ENCODE data around the gene FAM120A. TPM values are rescaled to one million over a fixed set of nuclear protein-coding genes. Genes with fewer than 3 reads are reported as not detected.

The FAM120A gene
- total and polyA plus RNA-seq, 9 of the 15 experiments (the other 6 are each of a cell fraction or from before 2014, with no cell fraction given) = 8.7 to 71.0 (median 42.2) TPM

DNA sequence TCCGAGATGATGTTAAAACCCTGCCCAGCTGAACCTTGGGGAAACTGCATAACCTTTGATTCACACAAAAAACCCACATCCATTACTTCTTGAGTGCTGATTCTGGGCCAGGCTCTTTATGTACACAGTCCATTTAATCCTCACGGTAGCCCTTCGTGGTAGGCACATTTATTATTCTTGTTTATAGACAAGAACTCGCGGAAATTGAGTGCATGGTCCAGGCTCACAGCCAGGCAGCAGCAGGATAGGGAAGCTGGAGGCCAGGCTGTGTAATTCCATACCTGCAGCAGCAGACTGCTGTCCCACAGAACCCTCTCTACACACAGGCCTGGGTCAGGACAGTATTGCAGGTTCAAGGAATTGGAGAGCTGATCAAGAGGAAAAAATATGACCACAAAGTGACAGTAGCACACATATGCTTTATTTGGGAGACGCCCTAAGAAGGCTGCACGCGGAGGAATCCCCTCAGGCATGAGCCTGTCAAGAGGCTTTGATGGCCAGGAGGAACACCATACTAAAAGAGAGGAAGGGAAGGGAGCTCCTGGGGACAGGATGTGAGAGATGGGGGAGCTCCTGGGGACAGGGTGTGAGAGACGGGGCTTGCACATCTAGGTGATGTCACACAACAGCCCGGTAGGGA lies 28.4 kb upstream of the FAM120A start:
- Histone ChIP-seq H3K9me1 (ENCODE audit: control insufficient read depth, insufficient read depth, low read length) (no peaks in the 10 kb centered on the region), H4K20me1 (replicated peaks; ENCODE audit: control insufficient read depth, insufficient read depth, low read length) (no peaks in the 10 kb centered on the region), H3K4me1 (replicated peaks in 1 of 2; ENCODE audit: control insufficient read depth in 2 of 2, insufficient read depth in 2 of 2, low read length in 2 of 2) (no peaks in the 10 kb centered on the region), H3K4me2 (ENCODE audit: insufficient read depth, low read length) (no peak overlapping the region), H3K27me3 (ENCODE audit: control insufficient read depth in 2 of 2, insufficient read depth in 2 of 2, low read length in 2 of 2) (peaks cover 8 to 27% of the 10 kb centered on the region in 2 experiments; a peak in 3 of 5 replicates), H3K36me3 (ENCODE audit: control insufficient read depth, insufficient read depth, low read length) (no peaks in the 10 kb centered on the region), H3K79me2 (ENCODE audit: control insufficient read depth, insufficient read depth, low read length) (no peaks in the 10 kb centered on the region), H3K9me3 (replicated peaks; ENCODE audit: control insufficient read depth, insufficient read depth, low read depth, low read length) (0 out of 2 replicates have a peak, but pooled peaks cover 7% of the 10 kb centered on the region), H2AFZ (ENCODE audit: low read depth, low read length) (no peak overlapping the region), H3K4me3 (no peak overlapping the region), H3K9ac (ENCODE audit: insufficient read depth in 1 of 2, low read depth in 2 of 2, low read length in 2 of 2) (no peak overlapping the region), H3K27ac (ENCODE audit: extremely low read depth, low read depth, low read length) (no peak overlapping the region)
- in situ Hi-C loops (cut with MboI) (no loop called here), intact Hi-C loops (cut with micrococcal nuclease) (no loop called here)
- DNase-seq (ENCODE audit: extremely low read depth in 1 of 4, low spot score in 3 of 4) (no peak), FAIRE-seq (no peak), ATAC-seq (no peak)
- ChIA-PET POLR2A (no interaction called here), CTCF (ENCODE audit: low intra/inter-chr PET ratio) (no interaction called here)
- WGBS (ENCODE audit: insufficient coverage, low coverage, missing lambda C conversion rate) = under 1% methylated on average over 10 of the region's 10 CpGs
- TF ChIP-seq C11orf30 (IDR thresholded peaks at IDR 0.05; ENCODE audit: low read depth) (no peak), NFIC (IDR thresholded peaks at IDR 0.05) (no peak), MAFG (tag; conservative IDR thresholded peaks at IDR 0.05) (no peak)
- no TSS peak for BruUV-seq (replicated peaks)

DNA sequence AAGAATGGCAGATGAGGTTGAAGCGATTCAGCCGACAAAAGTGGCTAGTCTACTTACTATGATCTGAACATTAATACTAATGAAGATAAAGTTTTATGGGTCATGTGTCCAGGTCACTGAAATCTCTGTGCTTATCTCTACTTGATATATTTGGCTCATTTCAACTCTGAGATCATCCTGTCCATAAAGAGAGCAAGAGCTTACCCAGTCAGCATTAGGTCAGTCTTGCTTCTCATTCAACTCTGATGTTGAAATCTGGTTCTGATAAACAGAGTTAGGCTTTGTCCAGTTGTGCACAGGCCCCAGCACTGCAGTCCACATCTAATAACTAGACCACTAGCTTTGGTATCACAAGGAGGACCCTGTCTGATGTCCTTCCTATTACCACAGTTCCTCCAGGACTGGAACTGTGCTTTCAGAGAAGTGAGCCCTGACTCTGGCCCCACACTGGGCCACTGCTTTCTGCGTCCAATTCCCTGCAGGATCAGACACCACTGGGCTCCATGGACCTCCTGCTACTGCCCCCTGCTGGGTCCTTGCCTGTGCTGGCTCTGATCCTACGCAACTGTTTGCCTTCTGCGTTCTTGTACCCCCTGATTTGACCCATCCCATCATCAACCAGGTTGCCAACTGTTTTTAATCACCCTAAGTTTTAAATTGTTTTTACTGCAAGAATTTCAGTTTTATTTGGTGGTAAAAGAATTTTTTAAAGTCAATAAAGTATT lies 23.7 kb upstream of the FAM120A start:
- BruUV-seq (replicated peaks) = no TSS peak
- H3K9ac ChIP-seq (ENCODE audit: insufficient read depth in 1 of 2, low read depth in 2 of 2, low read length in 2 of 2) = no peak overlapping the region
- 16% methylated on average over 5 of the region's 5 CpGs for WGBS (ENCODE audit: insufficient coverage, low coverage, missing lambda C conversion rate)
- FAIRE-seq (no peak), DNase-seq (ENCODE audit: extremely low read depth in 1 of 4, low spot score in 3 of 4) (peak in 3 of 4 experiments; percentile 21 to 32 (median 22)), ATAC-seq (peak; percentile 83)
- intact Hi-C loops (cut with micrococcal nuclease) = no loop called here
- CTCF ChIA-PET (ENCODE audit: low intra/inter-chr PET ratio) = no interaction called here
- POLR2A ChIA-PET = no interaction called here
- no peaks in the 10 kb centered on the region for H4K20me1 ChIP-seq (replicated peaks; ENCODE audit: control insufficient read depth, insufficient read depth, low read length)
- H3K9me3 ChIP-seq (replicated peaks; ENCODE audit: control insufficient read depth, insufficient read depth, low read depth, low read length) = no peaks in the 10 kb centered on the region
- H3K4me2 ChIP-seq (ENCODE audit: insufficient read depth, low read length) = no peak overlapping the region
- H3K4me3 ChIP-seq = no peak overlapping the region
- H3K36me3 ChIP-seq (ENCODE audit: control insufficient read depth, insufficient read depth, low read length) = no peaks in the 10 kb centered on the region
- H3K4me1 ChIP-seq (replicated peaks in 1 of 2; ENCODE audit: control insufficient read depth in 2 of 2, insufficient read depth in 2 of 2, low read length in 2 of 2) = peaks cover 0 to 8% of the 10 kb centered on the region in 2 experiments; a peak in 1 of 5 replicates
- H3K27ac ChIP-seq (ENCODE audit: extremely low read depth, low read depth, low read length) = no peak overlapping the region
- H3K79me2 ChIP-seq (ENCODE audit: control insufficient read depth, insufficient read depth, low read length) = no peaks in the 10 kb centered on the region
- H3K27me3 ChIP-seq (ENCODE audit: control insufficient read depth in 2 of 2, insufficient read depth in 2 of 2, low read length in 2 of 2) = peaks cover 6 to 15% of the 10 kb centered on the region in 2 experiments; a peak in 3 of 5 replicates
- H2AFZ ChIP-seq (ENCODE audit: low read depth, low read length) = no peak overlapping the region
- in situ Hi-C loops (cut with MboI) = no loop called here
- no peaks in the 10 kb centered on the region for H3K9me1 ChIP-seq (ENCODE audit: control insufficient read depth, insufficient read depth, low read length)
- TF ChIP-seq, protein P1, sequence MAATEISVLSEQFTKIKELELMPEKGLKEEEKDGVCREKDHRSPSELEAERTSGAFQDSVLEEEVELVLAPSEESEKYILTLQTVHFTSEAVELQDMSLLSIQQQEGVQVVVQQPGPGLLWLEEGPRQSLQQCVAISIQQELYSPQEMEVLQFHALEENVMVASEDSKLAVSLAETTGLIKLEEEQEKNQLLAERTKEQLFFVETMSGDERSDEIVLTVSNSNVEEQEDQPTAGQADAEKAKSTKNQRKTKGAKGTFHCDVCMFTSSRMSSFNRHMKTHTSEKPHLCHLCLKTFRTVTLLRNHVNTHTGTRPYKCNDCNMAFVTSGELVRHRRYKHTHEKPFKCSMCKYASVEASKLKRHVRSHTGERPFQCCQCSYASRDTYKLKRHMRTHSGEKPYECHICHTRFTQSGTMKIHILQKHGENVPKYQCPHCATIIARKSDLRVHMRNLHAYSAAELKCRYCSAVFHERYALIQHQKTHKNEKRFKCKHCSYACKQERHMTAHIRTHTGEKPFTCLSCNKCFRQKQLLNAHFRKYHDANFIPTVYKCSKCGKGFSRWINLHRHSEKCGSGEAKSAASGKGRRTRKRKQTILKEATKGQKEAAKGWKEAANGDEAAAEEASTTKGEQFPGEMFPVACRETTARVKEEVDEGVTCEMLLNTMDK (IDR thresholded peaks at IDR 0.05; ENCODE audit: borderline replicate concordance, insufficient read depth, low read depth, low read length, poor library complexity, severe bottlenecking) = peak; percentile 58
- TF ChIP-seq JUNB (CRISPR knock-in tag; conservative IDR thresholded peaks at IDR 0.05) = no peak
- no peak for TF ChIP-seq DACH1 (IDR thresholded peaks at IDR 0.05; ENCODE audit: partially characterized antibody)
- peak in 1 of 2 experiments; percentile 38; a peak in 2 of 4 replicates for TF ChIP-seq RAD21 (CRISPR knock-in tag; conservative IDR thresholded peaks at IDR 0.05 in 1 of 2, IDR thresholded peaks at IDR 0.05 in 1 of 2)
- no peak for TF ChIP-seq HDAC1 (IDR thresholded peaks at IDR 0.05)
- TF ChIP-seq FOSL1 (tag; conservative IDR thresholded peaks at IDR 0.05) = no peak
- TF ChIP-seq MEF2A (IDR thresholded peaks at IDR 0.05; ENCODE audit: control insufficient read depth, low read depth, low read length) = no peak
